ENCODE data around the gene PDGFC. TPM values are rescaled to one million over a fixed set of nuclear protein-coding genes. Genes with fewer than 3 reads are reported as not detected.
A peak's percentile ranks its signal among the peaks of the same experiment; 100 is the strongest.

The PDGFC gene
- polyA plus RNA-seq, 1 donor from 2014 or later: 3.8 TPM

GRCh38 chr4:156790866-156791265, 180.7 kb downstream of the PDGFC start:
- no peaks in the 10 kb centered on the region for H3K9me2 ChIP-seq (ENCODE audit: insufficient read depth, low read length)
- H3K36me3 ChIP-seq (ENCODE audit: insufficient read depth, low read length): no peaks in the 10 kb centered on the region
- H3K27ac ChIP-seq (ENCODE audit: low read length): no peak overlapping the region
- no peaks in the 10 kb centered on the region for H3K27me3 ChIP-seq (ENCODE audit: insufficient read depth, low read depth, low read length)
- no peak for TF ChIP-seq EP300 (conservative IDR thresholded peaks at IDR 0.05; ENCODE audit: poor library complexity, severe bottlenecking)
- TF ChIP-seq TAF1 (IDR thresholded peaks at IDR 0.05; ENCODE audit: low read depth): no peak
- TF ChIP-seq RAD21 (conservative IDR thresholded peaks at IDR 0.05): no peak
- no peaks in the 10 kb centered on the region for H4K20me1 ChIP-seq (ENCODE audit: insufficient read depth)
- no peaks in the 10 kb centered on the region for H3K9me3 ChIP-seq (ENCODE audit: low read length)
- H3K4me3 ChIP-seq (ENCODE audit: low read length): no peak overlapping the region
- H3K4me2 ChIP-seq (ENCODE audit: low read length): no peak overlapping the region
- no peaks in the 10 kb centered on the region for H3K79me2 ChIP-seq (replicated peaks; ENCODE audit: insufficient read depth, low read length)
- H3F3A ChIP-seq (ENCODE audit: insufficient read depth, low read length, poor library complexity, severe bottlenecking): no peaks in the 10 kb centered on the region
- no peak overlapping the region for H3K9ac ChIP-seq (ENCODE audit: low read length)
- no peak overlapping the region for H2AFZ ChIP-seq (ENCODE audit: low read depth, low read length)

GRCh38 chr4:156788782-156789181, 182.8 kb downstream of the PDGFC start:
- H4K20me1 ChIP-seq (ENCODE audit: insufficient read depth): no peaks in the 10 kb centered on the region
- no peaks in the 10 kb centered on the region for H3K27me3 ChIP-seq (ENCODE audit: insufficient read depth, low read depth, low read length)
- TF ChIP-seq EP300 (conservative IDR thresholded peaks at IDR 0.05; ENCODE audit: poor library complexity, severe bottlenecking) (no peak), MXI1 (conservative IDR thresholded peaks at IDR 0.05; ENCODE audit: poor library complexity, severe bottlenecking) (no peak), TAF1 (IDR thresholded peaks at IDR 0.05; ENCODE audit: low read depth) (no peak), RAD21 (conservative IDR thresholded peaks at IDR 0.05) (no peak), POLR2AphosphoS5 (IDR thresholded peaks at IDR 0.05) (no peak), CTCF (IDR thresholded peaks at IDR 0.05; ENCODE audit: poor library complexity, severe bottlenecking) (no peak), EZH2 (IDR thresholded peaks at IDR 0.05; ENCODE audit: borderline replicate concordance, insufficient read depth, low read length, poor library complexity, severe bottlenecking) (no peak), SMC3 (conservative IDR thresholded peaks at IDR 0.05; ENCODE audit: poor library complexity) (no peak)
- TF ChIP-seq, protein P1, sequence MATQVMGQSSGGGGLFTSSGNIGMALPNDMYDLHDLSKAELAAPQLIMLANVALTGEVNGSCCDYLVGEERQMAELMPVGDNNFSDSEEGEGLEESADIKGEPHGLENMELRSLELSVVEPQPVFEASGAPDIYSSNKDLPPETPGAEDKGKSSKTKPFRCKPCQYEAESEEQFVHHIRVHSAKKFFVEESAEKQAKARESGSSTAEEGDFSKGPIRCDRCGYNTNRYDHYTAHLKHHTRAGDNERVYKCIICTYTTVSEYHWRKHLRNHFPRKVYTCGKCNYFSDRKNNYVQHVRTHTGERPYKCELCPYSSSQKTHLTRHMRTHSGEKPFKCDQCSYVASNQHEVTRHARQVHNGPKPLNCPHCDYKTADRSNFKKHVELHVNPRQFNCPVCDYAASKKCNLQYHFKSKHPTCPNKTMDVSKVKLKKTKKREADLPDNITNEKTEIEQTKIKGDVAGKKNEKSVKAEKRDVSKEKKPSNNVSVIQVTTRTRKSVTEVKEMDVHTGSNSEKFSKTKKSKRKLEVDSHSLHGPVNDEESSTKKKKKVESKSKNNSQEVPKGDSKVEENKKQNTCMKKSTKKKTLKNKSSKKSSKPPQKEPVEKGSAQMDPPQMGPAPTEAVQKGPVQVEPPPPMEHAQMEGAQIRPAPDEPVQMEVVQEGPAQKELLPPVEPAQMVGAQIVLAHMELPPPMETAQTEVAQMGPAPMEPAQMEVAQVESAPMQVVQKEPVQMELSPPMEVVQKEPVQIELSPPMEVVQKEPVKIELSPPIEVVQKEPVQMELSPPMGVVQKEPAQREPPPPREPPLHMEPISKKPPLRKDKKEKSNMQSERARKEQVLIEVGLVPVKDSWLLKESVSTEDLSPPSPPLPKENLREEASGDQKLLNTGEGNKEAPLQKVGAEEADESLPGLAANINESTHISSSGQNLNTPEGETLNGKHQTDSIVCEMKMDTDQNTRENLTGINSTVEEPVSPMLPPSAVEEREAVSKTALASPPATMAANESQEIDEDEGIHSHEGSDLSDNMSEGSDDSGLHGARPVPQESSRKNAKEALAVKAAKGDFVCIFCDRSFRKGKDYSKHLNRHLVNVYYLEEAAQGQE (IDR thresholded peaks at IDR 0.05; ENCODE audit: borderline replicate concordance): no peak
- H3F3A ChIP-seq (ENCODE audit: insufficient read depth, low read length, poor library complexity, severe bottlenecking): no peaks in the 10 kb centered on the region
- H3K36me3 ChIP-seq (ENCODE audit: insufficient read depth, low read length): no peaks in the 10 kb centered on the region
- H3K9me2 ChIP-seq (ENCODE audit: insufficient read depth, low read length): no peaks in the 10 kb centered on the region
- no peak overlapping the region for H3K9ac ChIP-seq (ENCODE audit: low read length)
- no peak overlapping the region for H3K4me3 ChIP-seq (ENCODE audit: low read length)
- no peaks in the 10 kb centered on the region for H3K79me2 ChIP-seq (replicated peaks; ENCODE audit: insufficient read depth, low read length)
- no peak overlapping the region for H2AFZ ChIP-seq (ENCODE audit: low read depth, low read length)
- H3K9me3 ChIP-seq (ENCODE audit: low read length): no peaks in the 10 kb centered on the region
- H3K4me2 ChIP-seq (ENCODE audit: low read length): no peak overlapping the region
- no peak overlapping the region for H3K27ac ChIP-seq (ENCODE audit: low read length)

DNA sequence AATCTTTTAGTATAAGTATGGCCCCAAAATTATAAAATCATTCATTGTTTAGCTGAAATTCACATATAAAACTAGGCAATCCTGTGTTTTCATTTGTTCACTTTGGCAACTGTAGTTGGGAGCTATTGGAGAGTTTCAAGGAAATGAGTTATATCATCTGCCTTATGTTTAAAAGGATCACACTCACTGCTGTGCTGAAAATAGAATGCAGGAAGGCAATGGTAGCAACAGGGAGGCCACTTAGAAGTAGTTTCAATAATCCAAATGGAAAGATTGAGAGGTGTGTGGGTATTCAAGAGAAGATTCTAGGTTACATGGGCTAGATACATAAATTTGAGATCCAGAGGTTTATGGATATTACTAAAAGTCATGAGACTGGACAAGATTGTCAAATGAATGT, 184.9 kb downstream of the PDGFC start:
- Histone ChIP-seq H3K27ac (ENCODE audit: low read length) (no peak overlapping the region), H3K79me2 (replicated peaks; ENCODE audit: insufficient read depth, low read length) (no peaks in the 10 kb centered on the region), H3K9ac (ENCODE audit: low read length) (no peak overlapping the region), H3K4me2 (ENCODE audit: low read length) (no peak overlapping the region), H4K20me1 (ENCODE audit: insufficient read depth) (no peaks in the 10 kb centered on the region), H2AFZ (ENCODE audit: low read depth, low read length) (no peak overlapping the region), H3K9me2 (ENCODE audit: insufficient read depth, low read length) (no peaks in the 10 kb centered on the region), H3F3A (ENCODE audit: insufficient read depth, low read length, poor library complexity, severe bottlenecking) (no peaks in the 10 kb centered on the region), H3K4me3 (ENCODE audit: low read length) (no peak overlapping the region), H3K36me3 (ENCODE audit: insufficient read depth, low read length) (no peaks in the 10 kb centered on the region), H3K27me3 (ENCODE audit: insufficient read depth, low read depth, low read length) (no peaks in the 10 kb centered on the region), H3K9me3 (ENCODE audit: low read length) (no peaks in the 10 kb centered on the region)
- TF ChIP-seq, protein P1 (IDR thresholded peaks at IDR 0.05; ENCODE audit: borderline replicate concordance): no peak
- TF ChIP-seq POLR2AphosphoS5 (IDR thresholded peaks at IDR 0.05) (peak; percentile 64), TAF1 (IDR thresholded peaks at IDR 0.05; ENCODE audit: low read depth) (no peak)
